Measurements from ENCODE around the gene ZNF865. TPM values are rescaled to one million over a fixed set of nuclear protein-coding genes. Genes with fewer than 3 reads are reported as not detected.

Gene ZNF865
- total RNA-seq, 1 donor from 2014 or later, result 0.53 TPM

- peak overlapping the region; percentile 50 for H3K4me3 ChIP-seq (ENCODE audit: low read depth, low read length)
- no peak for TF ChIP-seq CTCF (IDR thresholded peaks at IDR 0.05; ENCODE audit: insufficient read depth, low read length, severe bottlenecking)
- DNase-seq (ENCODE audit: low read depth) (no peak), FAIRE-seq (no peak)
- peaks cover 3% of the 10 kb centered on the region for H3K36me3 ChIP-seq (ENCODE audit: control insufficient read depth, insufficient read depth, low read length)
- no peaks in the 10 kb centered on the region for H3K27me3 ChIP-seq (ENCODE audit: control insufficient read depth, insufficient read depth, low read length)
These were observed 36.1 kb downstream of the ZNF865 start for GRCh38 chr19:55641426-55642152.

- no peak for TF ChIP-seq CTCF (IDR thresholded peaks at IDR 0.05; ENCODE audit: insufficient read depth, low read length, severe bottlenecking)
- DNase-seq (ENCODE audit: low read depth) (no peak), FAIRE-seq (no peak)
- Histone ChIP-seq H3K36me3 (ENCODE audit: control insufficient read depth, insufficient read depth, low read length) (peaks cover 3% of the 10 kb centered on the region), H3K27me3 (ENCODE audit: control insufficient read depth, insufficient read depth, low read length) (no peaks in the 10 kb centered on the region), H3K4me3 (ENCODE audit: low read depth, low read length) (peak overlapping the region; percentile 50)
These were observed 36.9 kb downstream of the ZNF865 start for GRCh38 chr19:55642153-55643002.

GRCh38 chr19:55643003-55643886, 37.8 kb downstream of the ZNF865 start, which contains the start of gene ZNF581:
ZNF581 (plus strand) TSS chr19:55643649; CDS start chr19:55644572, 923 bp downstream.
- no peak for TF ChIP-seq CTCF (IDR thresholded peaks at IDR 0.05; ENCODE audit: insufficient read depth, low read length, severe bottlenecking)
- DNase-seq (ENCODE audit: low read depth), result peak; percentile 65
- Histone ChIP-seq H3K4me3 (ENCODE audit: low read depth, low read length) (peak within 1 kb of the TSS; percentile 50), H3K36me3 (ENCODE audit: control insufficient read depth, insufficient read depth, low read length) (peaks cover 3% of the 10 kb centered on the region), H3K27me3 (ENCODE audit: control insufficient read depth, insufficient read depth, low read length) (no peaks in the 10 kb centered on the region)
- FAIRE-seq, result no peak

GRCh38 chr19:55643887-55644176, 38.4 kb downstream of the ZNF865 start:
- FAIRE-seq, result no peak
- H3K36me3 ChIP-seq (ENCODE audit: control insufficient read depth, insufficient read depth, low read length), result peaks cover 3% of the 10 kb centered on the region
- no peak for TF ChIP-seq CTCF (IDR thresholded peaks at IDR 0.05; ENCODE audit: insufficient read depth, low read length, severe bottlenecking)
- H3K27me3 ChIP-seq (ENCODE audit: control insufficient read depth, insufficient read depth, low read length), result no peaks in the 10 kb centered on the region
- H3K4me3 ChIP-seq (ENCODE audit: low read depth, low read length), result peak overlapping the region; percentile 50
- DNase-seq (ENCODE audit: low read depth), result no peak

GRCh38 chr19:55644191-55644833, 38.9 kb downstream of the ZNF865 start:
- Histone ChIP-seq H3K4me3 (ENCODE audit: low read depth, low read length) (peak overlapping the region; percentile 50), H3K36me3 (ENCODE audit: control insufficient read depth, insufficient read depth, low read length) (peaks cover 3% of the 10 kb centered on the region), H3K27me3 (ENCODE audit: control insufficient read depth, insufficient read depth, low read length) (no peaks in the 10 kb centered on the region)
- DNase-seq (ENCODE audit: low read depth) (no peak), FAIRE-seq (no peak)
- no peak for TF ChIP-seq CTCF (IDR thresholded peaks at IDR 0.05; ENCODE audit: insufficient read depth, low read length, severe bottlenecking)
